Measurements from ENCODE around the gene MARCO.
"Not testable (repeated sequence)": the region's sequence is repeated elsewhere in the genome, so short reads cannot be mapped to it uniquely, and the experiment has no call there.

The MARCO gene

GRCh38 chr2:119026890-119027289 is 84.9 kb downstream of the MARCO start:
- Histone ChIP-seq H3K27ac (ENCODE audit: insufficient read depth in 1 of 2, low read depth in 1 of 2, low read length in 2 of 2, poor library complexity in 1 of 2, severe bottlenecking in 2 of 2) (no peak overlapping the region), H3K4me1 (ENCODE audit: control extremely low read depth in 1 of 4, control insufficient read depth in 4 of 4, insufficient read depth in 4 of 4, low read length in 3 of 4) (no peaks in the 10 kb centered on the region), H3K27me3 (replicated peaks in 2 of 5; ENCODE audit: control insufficient read depth in 4 of 5, insufficient read depth in 5 of 5, low read length in 4 of 5) (peaks cover 0 to 36% (median 6%) of the 10 kb centered on the region in 5 experiments), H3K4me3 (ENCODE audit: control insufficient read depth in 1 of 7, extremely low read depth in 1 of 7, insufficient read depth in 4 of 7, low read depth in 2 of 7, low read length in 6 of 7) (no peak overlapping the region), H3K36me3 (ENCODE audit: control insufficient read depth in 4 of 4, insufficient read depth in 4 of 4, low read length in 3 of 4) (no peaks in the 10 kb centered on the region), H3K9me3 (ENCODE audit: control extremely low read depth in 1 of 5, control insufficient read depth in 4 of 5, insufficient read depth in 2 of 5, low read depth in 1 of 5, low read length in 4 of 5) (no peaks in the 10 kb centered on the region)
- CTCF ChIA-PET = no interaction called here
- POLR2A ChIA-PET = no interaction called here
- WGBS (ENCODE audit: insufficient coverage) = 89% methylated on average over 4 of the region's 5 CpGs
- no peak for DNase-seq

GRCh38 chr2:119028327-119029174 is 86.6 kb downstream of the MARCO start:
- no peak overlapping the region for H3K4me3 ChIP-seq (ENCODE audit: control insufficient read depth in 1 of 7, extremely low read depth in 1 of 7, insufficient read depth in 4 of 7, low read depth in 2 of 7, low read length in 6 of 7)
- 71% methylated on average over 10 of the region's 13 CpGs for WGBS (ENCODE audit: insufficient coverage)
- DNase-seq = no peak
- no peaks in the 10 kb centered on the region for H3K4me1 ChIP-seq (ENCODE audit: control extremely low read depth in 1 of 4, control insufficient read depth in 4 of 4, insufficient read depth in 4 of 4, low read length in 3 of 4)
- H3K9me3 ChIP-seq (ENCODE audit: control extremely low read depth in 1 of 5, control insufficient read depth in 4 of 5, insufficient read depth in 2 of 5, low read depth in 1 of 5, low read length in 4 of 5) = no peaks in the 10 kb centered on the region
- H3K36me3 ChIP-seq (ENCODE audit: control insufficient read depth in 4 of 4, insufficient read depth in 4 of 4, low read length in 3 of 4) = no peaks in the 10 kb centered on the region
- ChIA-PET CTCF (interaction anchor here (0.6 to 1.5 kb wide), 4 partner anchors 14 to 139 kb away, joined by 3 read pairs; no protein-coding TSS in a partner anchor), POLR2A (no interaction called here)
- no peak overlapping the region for H3K27ac ChIP-seq (ENCODE audit: insufficient read depth in 1 of 2, low read depth in 1 of 2, low read length in 2 of 2, poor library complexity in 1 of 2, severe bottlenecking in 2 of 2)
- peaks cover 0 to 36% (median 6%) of the 10 kb centered on the region in 5 experiments for H3K27me3 ChIP-seq (replicated peaks in 2 of 5; ENCODE audit: control insufficient read depth in 4 of 5, insufficient read depth in 5 of 5, low read length in 4 of 5)

DNA sequence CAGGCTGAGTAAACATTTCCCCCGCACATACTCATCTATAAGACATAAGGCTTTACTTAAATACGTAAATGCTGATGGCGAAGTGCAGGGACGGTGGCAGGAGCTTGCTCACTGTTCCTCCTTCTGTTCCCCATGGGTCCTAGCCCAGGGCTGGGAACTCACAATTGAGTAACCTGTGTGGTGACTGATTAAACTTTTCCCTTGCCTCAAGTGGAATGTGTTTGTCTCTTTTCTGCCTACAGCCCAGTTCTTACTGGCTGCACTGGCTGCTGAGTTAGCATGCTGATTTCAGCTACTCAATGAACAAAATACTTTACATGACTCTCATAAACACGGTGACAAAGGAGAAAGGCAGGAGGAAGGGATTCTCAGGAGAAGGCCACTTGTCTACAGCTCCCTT is 87.3 kb downstream of the MARCO start:
- WGBS (ENCODE audit: insufficient coverage) = 89% methylated on average over 4 of the region's 5 CpGs
- H3K36me3 ChIP-seq (ENCODE audit: control insufficient read depth in 4 of 4, insufficient read depth in 4 of 4, low read length in 3 of 4) = no peaks in the 10 kb centered on the region
- DNase-seq = no peak
- H3K9me3 ChIP-seq (ENCODE audit: control extremely low read depth in 1 of 5, control insufficient read depth in 4 of 5, insufficient read depth in 2 of 5, low read depth in 1 of 5, low read length in 4 of 5) = no peaks in the 10 kb centered on the region
- no peak overlapping the region for H3K4me3 ChIP-seq (ENCODE audit: control insufficient read depth in 1 of 7, extremely low read depth in 1 of 7, insufficient read depth in 4 of 7, low read depth in 2 of 7, low read length in 6 of 7)
- POLR2A ChIA-PET = no interaction called here
- H3K27ac ChIP-seq (ENCODE audit: insufficient read depth in 1 of 2, low read depth in 1 of 2, low read length in 2 of 2, poor library complexity in 1 of 2, severe bottlenecking in 2 of 2) = no peak overlapping the region
- CTCF ChIA-PET = interaction anchor here (0.6 to 1.5 kb wide), 3 partner anchors 15 to 45 kb away, joined by 3 read pairs; no protein-coding TSS in a partner anchor
- peaks cover 0 to 31% (median 6%) of the 10 kb centered on the region in 5 experiments for H3K27me3 ChIP-seq (replicated peaks in 2 of 5; ENCODE audit: control insufficient read depth in 4 of 5, insufficient read depth in 5 of 5, low read length in 4 of 5)
- no peaks in the 10 kb centered on the region for H3K4me1 ChIP-seq (ENCODE audit: control extremely low read depth in 1 of 4, control insufficient read depth in 4 of 4, insufficient read depth in 4 of 4, low read length in 3 of 4)

DNA sequence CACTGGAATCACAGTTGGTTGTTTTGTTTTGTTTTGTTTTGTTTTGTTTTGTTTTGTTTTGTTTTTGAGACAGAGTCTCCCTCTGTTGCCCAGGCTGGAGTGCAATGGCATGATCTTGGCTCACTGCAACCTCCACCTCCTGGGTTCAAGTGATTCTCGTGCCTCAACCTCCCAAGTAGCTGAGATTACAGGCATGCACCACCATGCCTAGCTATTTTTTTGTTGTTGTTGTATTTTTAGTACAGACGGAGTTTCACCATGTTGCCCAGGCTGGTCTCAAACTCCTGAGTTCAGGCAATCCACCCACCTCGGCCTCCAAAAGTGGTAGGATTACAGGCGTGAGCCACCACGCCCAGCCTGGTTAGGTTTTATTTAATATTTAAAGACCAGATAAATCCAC is 95.9 kb downstream of the MARCO start:
- H3K4me1 ChIP-seq (ENCODE audit: control extremely low read depth in 1 of 4, control insufficient read depth in 4 of 4, insufficient read depth in 4 of 4, low read length in 3 of 4); H3K27ac ChIP-seq (ENCODE audit: insufficient read depth in 1 of 2, low read depth in 1 of 2, low read length in 2 of 2, poor library complexity in 1 of 2, severe bottlenecking in 2 of 2); POLR2A ChIA-PET; H3K4me3 ChIP-seq (ENCODE audit: control insufficient read depth in 1 of 7, extremely low read depth in 1 of 7, insufficient read depth in 4 of 7, low read depth in 2 of 7, low read length in 6 of 7); DNase-seq; CTCF ChIA-PET; H3K9me3 ChIP-seq (ENCODE audit: control extremely low read depth in 1 of 5, control insufficient read depth in 4 of 5, insufficient read depth in 2 of 5, low read depth in 1 of 5, low read length in 4 of 5); H3K36me3 ChIP-seq (ENCODE audit: control insufficient read depth in 4 of 4, insufficient read depth in 4 of 4, low read length in 3 of 4): not testable (repeated sequence)
- WGBS (ENCODE audit: insufficient coverage) = no CpG with 5 or more reads among the region's 5 CpGs
- H3K27me3 ChIP-seq (replicated peaks in 2 of 5; ENCODE audit: control insufficient read depth in 4 of 5, insufficient read depth in 5 of 5, low read length in 4 of 5) = peaks cover 0 to 12% (median 7%) of the 10 kb centered on the region in 5 experiments

GRCh38 chr2:119040730-119041129 is 98.7 kb downstream of the MARCO start:
- 97% methylated on average over 6 of the region's 11 CpGs for WGBS (ENCODE audit: insufficient coverage)
- DNase-seq = no peak
- no peaks in the 10 kb centered on the region for H3K36me3 ChIP-seq (ENCODE audit: control insufficient read depth in 4 of 4, insufficient read depth in 4 of 4, low read length in 3 of 4)
- ChIA-PET CTCF (interaction anchor here (0.5 kb wide), 1 partner anchor 306 kb away, joined by 3 read pairs; no protein-coding TSS in a partner anchor), POLR2A (no interaction called here)
- no peak overlapping the region for H3K4me3 ChIP-seq (ENCODE audit: control insufficient read depth in 1 of 7, extremely low read depth in 1 of 7, insufficient read depth in 4 of 7, low read depth in 2 of 7, low read length in 6 of 7)
- H3K27me3 ChIP-seq (replicated peaks in 2 of 5; ENCODE audit: control insufficient read depth in 4 of 5, insufficient read depth in 5 of 5, low read length in 4 of 5) = peaks cover 0 to 12% (median 7%) of the 10 kb centered on the region in 5 experiments
- H3K27ac ChIP-seq (ENCODE audit: insufficient read depth in 1 of 2, low read depth in 1 of 2, low read length in 2 of 2, poor library complexity in 1 of 2, severe bottlenecking in 2 of 2) = no peak overlapping the region
- H3K4me1 ChIP-seq (ENCODE audit: control extremely low read depth in 1 of 4, control insufficient read depth in 4 of 4, insufficient read depth in 4 of 4, low read length in 3 of 4) = no peaks in the 10 kb centered on the region
- H3K9me3 ChIP-seq (ENCODE audit: control extremely low read depth in 1 of 5, control insufficient read depth in 4 of 5, insufficient read depth in 2 of 5, low read depth in 1 of 5, low read length in 4 of 5) = peaks cover 0 to 6% (median 0%) of the 10 kb centered on the region in 5 experiments

Data from common myeloid progenitor, CD34-positive (primary cell).